Astrocyte (in vitro differentiated cells and primary cell): ENCODE measurements around the gene CXCR4. TPM values are rescaled to one million over a fixed set of nuclear protein-coding genes. Genes with fewer than 3 reads are reported as not detected.

Source experiments
- DNase-seq: peaks from one replicate; pipeline ENCODE4 v3.0.0-alpha.2; 2010; ENCODE audit warnings: low read depth
- FAIRE-seq: peaks from 2 replicates; lab custom pipeline; 2011; peaks lifted over from hg19 to GRCh38; lab: Jason Lieb, UNC
- H2AFZ ChIP-seq: 2 replicates; pipeline ENCODE4 v1.6.0; 2012; ENCODE audit warnings: low read depth, low read length, inconsistent platforms
- H3K27ac ChIP-seq: 2 replicates; pipeline ENCODE4 v1.5.1; 2011; ENCODE audit warnings: low read depth, low read length, inconsistent platforms
- H3K27me3 ChIP-seq: 2 replicates; pipeline ENCODE4 v1.6.0; 2011; ENCODE audit warnings: low read length, inconsistent platforms; ENCODE audit not compliant: insufficient read depth
- H3K36me3 ChIP-seq: 2 replicates; pipeline ENCODE4 v1.5.1; 2011; ENCODE audit warnings: low read length, inconsistent platforms; ENCODE audit not compliant: insufficient read depth
- H3K4me1 ChIP-seq: 2 replicates; pipeline ENCODE4 v1.5.1; 2011; ENCODE audit warnings: low read length, inconsistent platforms; ENCODE audit not compliant: insufficient read depth
- H3K4me2 ChIP-seq: 2 replicates; pipeline ENCODE4 v1.6.0; 2012; ENCODE audit warnings: low read length, inconsistent platforms
- H3K4me3 ChIP-seq: 2 replicates; pipeline ENCODE4 v1.5.1; 2011; ENCODE audit warnings: low read depth, mild to moderate bottlenecking, low read length, inconsistent platforms; ENCODE audit not compliant: insufficient read depth
- H3K79me2 ChIP-seq: 2 replicates; pipeline ENCODE4 v1.6.0; 2012; ENCODE audit warnings: mild to moderate bottlenecking, low read length, inconsistent platforms; ENCODE audit not compliant: insufficient read depth
- H3K9ac ChIP-seq: 2 replicates; pipeline ENCODE4 v1.6.0; 2012; ENCODE audit warnings: mild to moderate bottlenecking, low read length, inconsistent platforms
- H3K9me3 ChIP-seq: 2 replicates; pipeline ENCODE4 v1.5.1; 2012; ENCODE audit warnings: low read depth, mild to moderate bottlenecking, low read length, inconsistent platforms; ENCODE audit not compliant: insufficient read depth
- H4K20me1 ChIP-seq: 2 replicates; pipeline ENCODE4 v1.6.0; 2012; ENCODE audit warnings: low read length, inconsistent platforms; ENCODE audit not compliant: insufficient read depth
- H3K27ac Mint-ChIP-seq: one replicate; pipeline ENCODE4 v1.8.0; 2021; ENCODE audit warnings: mild to moderate bottlenecking, mixed read lengths; ENCODE audit not compliant: unreplicated experiment
- H3K27me3 Mint-ChIP-seq: one replicate; pipeline ENCODE4 v1.8.0; 2021; ENCODE audit warnings: low read depth, mixed read lengths; ENCODE audit not compliant: unreplicated experiment
- H3K36me3 Mint-ChIP-seq: one replicate; pipeline ENCODE4 v1.8.0; 2021; ENCODE audit warnings: low read depth, mixed read lengths; ENCODE audit not compliant: unreplicated experiment
- H3K4me1 Mint-ChIP-seq: one replicate; pipeline ENCODE4 v1.8.0; 2021; ENCODE audit warnings: low read depth, mixed read lengths; ENCODE audit not compliant: unreplicated experiment
- H3K4me3 Mint-ChIP-seq: one replicate; pipeline ENCODE4 v1.8.0; 2021; ENCODE audit warnings: mild to moderate bottlenecking, moderate library complexity, mixed read lengths; ENCODE audit not compliant: unreplicated experiment
- H3K9me3 Mint-ChIP-seq: one replicate; pipeline ENCODE4 v1.8.0; 2021; ENCODE audit warnings: mild to moderate bottlenecking, mixed read lengths; ENCODE audit not compliant: unreplicated experiment
- EZH2 ChIP-seq: IDR thresholded peaks from 2 replicates; pipeline ENCODE4 v1.6.1; 2012; ENCODE audit warnings: mild to moderate bottlenecking, low read length, inconsistent platforms; ENCODE audit not compliant: insufficient read depth
- total RNA-seq: library from RNA; stranded (reverse); gene quantifications from 2 replicates; pipeline ENCODE4 v1.2.1, GENCODE V29; 2021
- TF ChIP-seq, protein P1 (sequence below): IDR thresholded peaks from 2 replicates; pipeline ENCODE4 v1.5.1; 2011; ENCODE audit warnings: low read depth, mild to moderate bottlenecking, inconsistent platforms, low read length, moderate library complexity; ENCODE audit not compliant: insufficient read depth

The CXCR4 gene
- total RNA-seq, 1 donor from 2014 or later: 4.1 TPM

DNA sequence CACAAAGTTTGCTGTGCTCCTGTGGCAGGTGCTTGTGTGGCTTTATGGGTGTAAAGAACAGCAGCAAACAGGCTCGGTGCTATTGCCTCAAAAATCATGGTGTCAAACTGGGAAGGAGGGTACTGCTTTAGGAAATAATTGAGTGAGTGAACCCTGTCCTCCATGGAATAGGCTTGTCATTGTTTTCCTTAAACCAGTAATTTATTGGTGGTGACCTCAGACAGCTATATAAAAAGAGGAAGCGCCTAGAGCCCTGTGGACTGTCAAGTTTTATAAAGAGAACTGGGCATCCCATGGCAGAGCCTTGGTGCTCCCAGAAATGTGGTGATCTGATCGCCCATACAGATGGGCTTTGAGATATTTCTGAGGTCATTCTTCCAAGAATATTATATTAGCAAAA is 4.7 kb upstream of the CXCR4 start:
- peaks cover 55% of the 10 kb centered on the region for H3K27me3 ChIP-seq
- no peaks in the 10 kb centered on the region for H3K79me2 ChIP-seq
- Mint-ChIP-seq H3K9me3 (no peaks in the 10 kb centered on the region), H3K27ac (no peak overlapping the region), H3K4me1 (no peaks in the 10 kb centered on the region), H3K36me3 (no peaks in the 10 kb centered on the region), H3K4me3 (no peak overlapping the region), H3K27me3 (peaks cover 18% of the 10 kb centered on the region)
- H4K20me1 ChIP-seq: no peaks in the 10 kb centered on the region
- FAIRE-seq: no peak
- H3K9me3 ChIP-seq: no peaks in the 10 kb centered on the region
- H3K4me3 ChIP-seq: no peak overlapping the region
- H3K4me2 ChIP-seq: no peak overlapping the region
- no peak overlapping the region for H3K27ac ChIP-seq
- H3K36me3 ChIP-seq: no peaks in the 10 kb centered on the region
- no peak overlapping the region for H2AFZ ChIP-seq
- DNase-seq: no peak
- no peak for TF ChIP-seq EZH2
- TF ChIP-seq, protein P1, sequence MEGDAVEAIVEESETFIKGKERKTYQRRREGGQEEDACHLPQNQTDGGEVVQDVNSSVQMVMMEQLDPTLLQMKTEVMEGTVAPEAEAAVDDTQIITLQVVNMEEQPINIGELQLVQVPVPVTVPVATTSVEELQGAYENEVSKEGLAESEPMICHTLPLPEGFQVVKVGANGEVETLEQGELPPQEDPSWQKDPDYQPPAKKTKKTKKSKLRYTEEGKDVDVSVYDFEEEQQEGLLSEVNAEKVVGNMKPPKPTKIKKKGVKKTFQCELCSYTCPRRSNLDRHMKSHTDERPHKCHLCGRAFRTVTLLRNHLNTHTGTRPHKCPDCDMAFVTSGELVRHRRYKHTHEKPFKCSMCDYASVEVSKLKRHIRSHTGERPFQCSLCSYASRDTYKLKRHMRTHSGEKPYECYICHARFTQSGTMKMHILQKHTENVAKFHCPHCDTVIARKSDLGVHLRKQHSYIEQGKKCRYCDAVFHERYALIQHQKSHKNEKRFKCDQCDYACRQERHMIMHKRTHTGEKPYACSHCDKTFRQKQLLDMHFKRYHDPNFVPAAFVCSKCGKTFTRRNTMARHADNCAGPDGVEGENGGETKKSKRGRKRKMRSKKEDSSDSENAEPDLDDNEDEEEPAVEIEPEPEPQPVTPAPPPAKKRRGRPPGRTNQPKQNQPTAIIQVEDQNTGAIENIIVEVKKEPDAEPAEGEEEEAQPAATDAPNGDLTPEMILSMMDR: no peak
- H3K9ac ChIP-seq: no peak overlapping the region
- peaks cover 8% of the 10 kb centered on the region for H3K4me1 ChIP-seq

DNA sequence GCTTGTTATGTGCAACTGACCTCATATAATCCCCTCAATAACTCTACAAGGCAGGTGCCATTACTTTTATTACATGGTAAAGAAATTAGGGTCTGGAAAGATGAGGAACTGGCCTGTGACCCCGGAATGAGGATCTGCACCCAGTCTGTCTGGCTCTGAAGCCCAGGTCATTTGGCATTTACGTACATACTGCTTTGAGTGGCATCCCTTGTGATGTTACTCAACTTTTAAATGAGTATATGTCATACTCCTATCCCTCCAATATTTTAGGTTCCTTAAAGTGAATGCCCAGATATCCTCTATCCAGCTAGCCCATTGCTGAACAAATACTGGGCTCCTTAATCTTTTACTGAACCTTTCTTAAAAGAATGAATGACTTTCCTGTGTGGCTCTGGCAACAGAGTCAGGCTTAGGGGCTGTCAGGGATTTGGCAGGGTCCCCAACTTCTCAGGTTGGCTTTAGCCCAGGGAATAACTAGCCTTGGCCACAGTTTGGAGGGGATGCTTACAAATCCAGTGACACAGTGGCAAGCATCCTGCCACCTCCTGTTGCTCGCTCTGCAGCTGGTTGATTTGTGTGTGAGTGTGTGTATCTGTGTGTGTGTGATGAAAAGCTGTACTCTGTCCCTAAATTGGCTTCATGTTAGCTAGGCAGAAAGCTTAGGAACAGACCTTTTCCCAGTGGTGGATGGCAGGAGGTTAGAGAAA is 3.4 kb upstream of the CXCR4 start:
- H3K27me3 Mint-ChIP-seq: peaks cover 16% of the 10 kb centered on the region
- peaks cover 18% of the 10 kb centered on the region for H3K4me1 ChIP-seq
- no peak overlapping the region for H3K27ac Mint-ChIP-seq

More for the DNA sequence above, 3.4 kb upstream of the CXCR4 start:
- TF ChIP-seq, protein P1: no peak
- TF ChIP-seq EZH2: no peak
- no peaks in the 10 kb centered on the region for H3K36me3 Mint-ChIP-seq
- H3K4me1 Mint-ChIP-seq: no peaks in the 10 kb centered on the region
- no peak for DNase-seq
- no peak overlapping the region for H3K27ac ChIP-seq
- H3K79me2 ChIP-seq: no peaks in the 10 kb centered on the region
- no peak for FAIRE-seq
- no peaks in the 10 kb centered on the region for H3K36me3 ChIP-seq
- H3K9me3 ChIP-seq: no peaks in the 10 kb centered on the region
- H2AFZ ChIP-seq: no peak overlapping the region
- H3K4me3 Mint-ChIP-seq: no peak overlapping the region
- no peaks in the 10 kb centered on the region for H4K20me1 ChIP-seq
- no peak overlapping the region for H3K9ac ChIP-seq
- H3K4me2 ChIP-seq: no peak overlapping the region
- peaks cover 62% of the 10 kb centered on the region for H3K27me3 ChIP-seq
- no peaks in the 10 kb centered on the region for H3K9me3 Mint-ChIP-seq
- no peak overlapping the region for H3K4me3 ChIP-seq
